K562 (cell line): ENCODE results near the gene RNF43. TPM values are rescaled to one million over a fixed set of nuclear protein-coding genes. Genes with fewer than 3 reads are reported as not detected.

Experiments
- ARID1B ChIP-seq: fragments of 450-650 bp; IDR thresholded peaks from 2 replicates; pipeline ENCODE4 v1.6.1; 2016; ENCODE audit warnings: antibody characterized with exemption, mild to moderate bottlenecking, inconsistent platforms
- CBFA2T2 ChIP-seq: fragments of 450-650 bp; conservative IDR thresholded peaks from 2 replicates; pipeline ENCODE4 v1.6.1; 2017; ENCODE audit warnings: mild to moderate bottlenecking
- GTF2A2 ChIP-seq: IDR thresholded peaks from 2 replicates; pipeline ENCODE4 v1.6.1; 2016; ENCODE audit warnings: mild to moderate bottlenecking, missing genetic modification characterization, missing compliant biosample characterization
- KDM1A ChIP-seq, 2 experiments: fragments of 450-650 bp; IDR thresholded peaks; 2 replicates each; pipeline ENCODE4 v1.6.1; 2016; ENCODE audit warnings: mild to moderate bottlenecking in 2 of 2
- MBD2 ChIP-seq: sonication (generic); IDR thresholded peaks from 2 replicates; pipeline ENCODE4 v1.6.1; 2016; ENCODE audit warnings: low read depth, borderline replicate concordance
- NFIC ChIP-seq: fragments of 450-650 bp; IDR thresholded peaks from 2 replicates; pipeline ENCODE4 v1.6.1; 2017; ENCODE audit warnings: mild to moderate bottlenecking, inconsistent platforms
- RB1 ChIP-seq: fragments of 450-650 bp; IDR thresholded peaks from 2 replicates; pipeline ENCODE4 v1.6.1; 2017; ENCODE audit warnings: low read depth, mild to moderate bottlenecking
- RFX5 ChIP-seq: IDR thresholded peaks from 2 replicates; pipeline ENCODE4 v1.6.1; 2011; ENCODE audit warnings: low read depth, mild to moderate bottlenecking, improper control_type of control experiment, low read length
- SLC30A9 ChIP-seq: fragments of 250-450 bp; sonication (Bioruptor Pico); IDR thresholded peaks from 2 replicates; pipeline ENCODE4 v1.8.0; 2022; ENCODE audit warnings: mild to moderate bottlenecking, moderate library complexity
- SMAD2 ChIP-seq: fragments of 150-350 bp; IDR thresholded peaks from 2 replicates; pipeline ENCODE4 v1.6.1; 2014; ENCODE audit warnings: low read depth, mild to moderate bottlenecking, low read length
- SOX6 ChIP-seq: fragments of 450-650 bp; IDR thresholded peaks from 2 replicates; pipeline ENCODE4 v1.6.1; 2014; ENCODE audit warnings: mild to moderate bottlenecking
- SP2 ChIP-seq: IDR thresholded peaks from 2 replicates; pipeline ENCODE4 v1.6.1; 2011; ENCODE audit warnings: mild to moderate bottlenecking, low read depth, low read length, moderate library complexity; ENCODE audit not compliant: poor library complexity, severe bottlenecking; ENCODE audit errors: extremely low read depth
- SRSF7 ChIP-seq: fragments of 200-400 bp; formaldehyde crosslinking; optimal IDR thresholded peaks from 2 replicates; pipeline ENCODE3; 2017; ENCODE audit warnings: mild to moderate bottlenecking, low read depth, low read length
- TGIF2 ChIP-seq: sonication (generic); formaldehyde crosslinking; IDR thresholded peaks from 2 replicates; pipeline ENCODE4 v1.8.1; 2022; ENCODE audit warnings: mild to moderate bottlenecking, missing genetic modification reagents, moderate library complexity
- ZFP36 ChIP-seq: fragments of 150-350 bp; IDR thresholded peaks from 2 replicates; pipeline ENCODE4 v1.6.1; 2018; ENCODE audit warnings: low read length, low read depth; ENCODE audit not compliant: partially characterized antibody
- ZNF586 ChIP-seq: fragments of 450-650 bp; formaldehyde crosslinking; conservative IDR thresholded peaks from 2 replicates; pipeline ENCODE4 v1.4.0; 2020; ENCODE audit warnings: mild to moderate bottlenecking, moderate library complexity
- polyA plus RNA-seq, 8 experiments: library from polyadenylated mRNA; depleted of rRNA in 4 of 8; stranded (reverse) in 5 of 8; unstranded in 3 of 8; fragments of >200 nt; fragmentation: Nextera tagmentation in 2 of 8; fragmentation: Illumina TruSeq in 1 of 8; extraction: Ambion mirVana in 2 of 8; extraction: Trizol in 1 of 8; gene quantifications; 2 replicates each; pipeline versions ENCODE4 v1.2.1 to v1.2.3, GENCODE V29; 2011 to 2014; ENCODE audit warnings: inconsistent platforms in 1 of 8, missing spikeins in 1 of 8
- total RNA-seq, 7 experiments: library from RNA; depleted of rRNA in 6 of 7; stranded (reverse); fragments of >200 nt in 6 of 7; fragmentation: Illumina TruSeq in 2 of 7; extraction: Trizol in 2 of 7; gene quantifications; 2 replicates each; pipeline versions ENCODE4 v1.2.1 to v1.2.3, GENCODE V29; 2011 to 2021; ENCODE audit warnings: low replicate concordance in 1 of 7
- TF ChIP-seq, protein P1 (sequence below): sonication (generic); formaldehyde crosslinking; IDR thresholded peaks from 2 replicates; pipeline ENCODE4 v1.8.0; 2022; ENCODE audit warnings: mild to moderate bottlenecking, missing genetic modification reagents
- TF ChIP-seq, protein P2 (sequence below): fragments of 450-650 bp; IDR thresholded peaks from 2 replicates; pipeline ENCODE4 v1.6.1; 2016
- TF ChIP-seq, protein P3 (sequence below): sonication (generic); formaldehyde crosslinking; IDR thresholded peaks from 2 replicates; pipeline ENCODE4 v1.8.1; 2023; ENCODE audit warnings: missing genetic modification reagents, mild to moderate bottlenecking, borderline replicate concordance
- TF ChIP-seq, protein P4 (sequence below): sonication (generic); formaldehyde crosslinking; IDR thresholded peaks from 2 replicates; pipeline ENCODE4 v1.4.0; 2020; ENCODE audit warnings: mild to moderate bottlenecking, missing genetic modification reagents

Gene RNF43
- total and polyA plus RNA-seq, 9 of the 15 experiments (the other 6 are each of a cell fraction or from before 2014, with no cell fraction given), result 0.29 to 2.7 (median 1.4) TPM

DNA sequence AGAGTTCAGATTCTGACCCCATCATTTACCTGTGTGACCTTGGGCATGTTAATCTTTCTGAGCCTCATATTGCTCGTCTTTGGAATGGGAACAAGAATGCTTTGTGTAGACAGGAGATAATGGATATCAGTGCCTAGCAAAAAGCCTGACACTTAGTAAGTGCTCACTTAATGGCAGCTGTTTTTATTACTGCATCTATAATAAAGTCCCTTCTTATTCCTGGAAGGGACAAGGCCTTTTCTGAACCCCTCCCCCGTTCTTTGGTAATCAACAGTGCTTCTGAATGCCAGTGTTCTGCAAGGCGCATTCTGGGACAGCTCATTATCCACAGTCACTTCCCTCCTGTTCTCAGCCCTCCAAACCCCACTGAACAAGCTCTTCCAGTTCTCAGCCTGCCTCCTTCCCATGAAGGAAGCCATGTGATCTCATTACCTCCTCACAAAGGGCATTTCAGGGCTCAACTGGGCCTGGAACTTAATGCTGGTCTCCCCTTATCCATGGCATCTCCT lies 40.2 kb downstream of the RNF43 start (continued):
- no peak for TF ChIP-seq MBD2
- TF ChIP-seq NFIC, result no peak
- no peak for TF ChIP-seq RFX5
- TF ChIP-seq SRSF7, result no peak
- TF ChIP-seq, protein P1, sequence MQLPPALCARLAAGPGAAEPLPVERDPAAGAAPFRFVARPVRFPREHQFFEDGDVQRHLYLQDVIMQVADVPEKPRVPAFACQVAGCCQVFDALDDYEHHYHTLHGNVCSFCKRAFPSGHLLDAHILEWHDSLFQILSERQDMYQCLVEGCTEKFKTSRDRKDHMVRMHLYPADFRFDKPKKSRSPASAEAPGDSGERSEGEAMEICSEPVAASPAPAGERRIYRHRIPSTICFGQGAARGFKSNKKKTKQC (CRISPR knock-in tag), result no peak
- TF ChIP-seq, protein P2, sequence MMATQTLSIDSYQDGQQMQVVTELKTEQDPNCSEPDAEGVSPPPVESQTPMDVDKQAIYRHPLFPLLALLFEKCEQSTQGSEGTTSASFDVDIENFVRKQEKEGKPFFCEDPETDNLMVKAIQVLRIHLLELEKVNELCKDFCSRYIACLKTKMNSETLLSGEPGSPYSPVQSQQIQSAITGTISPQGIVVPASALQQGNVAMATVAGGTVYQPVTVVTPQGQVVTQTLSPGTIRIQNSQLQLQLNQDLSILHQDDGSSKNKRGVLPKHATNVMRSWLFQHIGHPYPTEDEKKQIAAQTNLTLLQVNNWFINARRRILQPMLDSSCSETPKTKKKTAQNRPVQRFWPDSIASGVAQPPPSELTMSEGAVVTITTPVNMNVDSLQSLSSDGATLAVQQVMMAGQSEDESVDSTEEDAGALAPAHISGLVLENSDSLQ, result peak; percentile 13; the same call in 1 of the 2 replicates
- TF ChIP-seq, protein P3, sequence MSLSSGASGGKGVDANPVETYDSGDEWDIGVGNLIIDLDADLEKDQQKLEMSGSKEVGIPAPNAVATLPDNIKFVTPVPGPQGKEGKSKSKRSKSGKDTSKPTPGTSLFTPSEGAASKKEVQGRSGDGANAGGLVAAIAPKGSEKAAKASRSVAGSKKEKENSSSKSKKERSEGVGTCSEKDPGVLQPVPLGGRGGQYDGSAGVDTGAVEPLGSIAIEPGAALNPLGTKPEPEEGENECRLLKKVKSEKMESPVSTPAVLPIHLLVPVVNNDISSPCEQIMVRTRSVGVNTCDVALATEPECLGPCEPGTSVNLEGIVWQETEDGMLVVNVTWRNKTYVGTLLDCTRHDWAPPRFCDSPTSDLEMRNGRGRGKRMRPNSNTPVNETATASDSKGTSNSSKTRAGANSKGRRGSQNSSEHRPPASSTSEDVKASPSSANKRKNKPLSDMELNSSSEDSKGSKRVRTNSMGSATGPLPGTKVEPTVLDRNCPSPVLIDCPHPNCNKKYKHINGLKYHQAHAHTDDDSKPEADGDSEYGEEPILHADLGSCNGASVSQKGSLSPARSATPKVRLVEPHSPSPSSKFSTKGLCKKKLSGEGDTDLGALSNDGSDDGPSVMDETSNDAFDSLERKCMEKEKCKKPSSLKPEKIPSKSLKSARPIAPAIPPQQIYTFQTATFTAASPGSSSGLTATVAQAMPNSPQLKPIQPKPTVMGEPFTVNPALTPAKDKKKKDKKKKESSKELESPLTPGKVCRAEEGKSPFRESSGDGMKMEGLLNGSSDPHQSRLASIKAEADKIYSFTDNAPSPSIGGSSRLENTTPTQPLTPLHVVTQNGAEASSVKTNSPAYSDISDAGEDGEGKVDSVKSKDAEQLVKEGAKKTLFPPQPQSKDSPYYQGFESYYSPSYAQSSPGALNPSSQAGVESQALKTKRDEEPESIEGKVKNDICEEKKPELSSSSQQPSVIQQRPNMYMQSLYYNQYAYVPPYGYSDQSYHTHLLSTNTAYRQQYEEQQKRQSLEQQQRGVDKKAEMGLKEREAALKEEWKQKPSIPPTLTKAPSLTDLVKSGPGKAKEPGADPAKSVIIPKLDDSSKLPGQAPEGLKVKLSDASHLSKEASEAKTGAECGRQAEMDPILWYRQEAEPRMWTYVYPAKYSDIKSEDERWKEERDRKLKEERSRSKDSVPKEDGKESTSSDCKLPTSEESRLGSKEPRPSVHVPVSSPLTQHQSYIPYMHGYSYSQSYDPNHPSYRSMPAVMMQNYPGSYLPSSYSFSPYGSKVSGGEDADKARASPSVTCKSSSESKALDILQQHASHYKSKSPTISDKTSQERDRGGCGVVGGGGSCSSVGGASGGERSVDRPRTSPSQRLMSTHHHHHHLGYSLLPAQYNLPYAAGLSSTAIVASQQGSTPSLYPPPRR (CRISPR knock-in tag), result no peak
- TF ChIP-seq, protein P4, sequence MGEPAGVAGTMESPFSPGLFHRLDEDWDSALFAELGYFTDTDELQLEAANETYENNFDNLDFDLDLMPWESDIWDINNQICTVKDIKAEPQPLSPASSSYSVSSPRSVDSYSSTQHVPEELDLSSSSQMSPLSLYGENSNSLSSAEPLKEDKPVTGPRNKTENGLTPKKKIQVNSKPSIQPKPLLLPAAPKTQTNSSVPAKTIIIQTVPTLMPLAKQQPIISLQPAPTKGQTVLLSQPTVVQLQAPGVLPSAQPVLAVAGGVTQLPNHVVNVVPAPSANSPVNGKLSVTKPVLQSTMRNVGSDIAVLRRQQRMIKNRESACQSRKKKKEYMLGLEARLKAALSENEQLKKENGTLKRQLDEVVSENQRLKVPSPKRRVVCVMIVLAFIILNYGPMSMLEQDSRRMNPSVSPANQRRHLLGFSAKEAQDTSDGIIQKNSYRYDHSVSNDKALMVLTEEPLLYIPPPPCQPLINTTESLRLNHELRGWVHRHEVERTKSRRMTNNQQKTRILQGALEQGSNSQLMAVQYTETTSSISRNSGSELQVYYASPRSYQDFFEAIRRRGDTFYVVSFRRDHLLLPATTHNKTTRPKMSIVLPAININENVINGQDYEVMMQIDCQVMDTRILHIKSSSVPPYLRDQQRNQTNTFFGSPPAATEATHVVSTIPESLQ (CRISPR knock-in tag), result no peak
- TF ChIP-seq SP2, result no peak
- TF ChIP-seq SMAD2, result no peak
- no peak for TF ChIP-seq ZNF586 (CRISPR knock-in tag)
- TF ChIP-seq KDM1A (IDR thresholded peaks at IDR 0.05), result peak in 1 of 2 experiments; percentile 57; a peak in 1 of 4 replicates
- no peak for TF ChIP-seq SOX6
- TF ChIP-seq TGIF2, result no peak
- TF ChIP-seq CBFA2T2, result peak; percentile 29; the same call in 1 of the 2 replicates
- no peak for TF ChIP-seq ZFP36
- no peak for TF ChIP-seq SLC30A9
- no peak for TF ChIP-seq GTF2A2 (tag)
- no peak for TF ChIP-seq RB1
- no peak for TF ChIP-seq ARID1B
